SKM-1 treated with dmso at 0.1 percent for 144 hours (cell line): ENCODE measurements around the gene KCNG2.

ENCODE experiments used
- DNase-seq: peaks from one replicate; lab custom pipeline; 2025; ENCODE audit not compliant: unreplicated experiment; lab: John Stamatoyannopoulos, UW

KCNG2 gene

GRCh38 chr18:79919089-79919488 is 121.4 kb downstream of the KCNG2 start:
- no peak for DNase-seq

GRCh38 chr18:79921984-79922965 is 124.5 kb downstream of the KCNG2 start:
- DNase-seq, result no peak

- DNase-seq, result no peak
Measured at GRCh38 chr18:79922971-79923411, 125.3 kb downstream of the KCNG2 start.

GRCh38 chr18:79923896-79924585 is 126.3 kb downstream of the KCNG2 start:
- no peak for DNase-seq

GRCh38 chr18:79924814-79925731 is 127.3 kb downstream of the KCNG2 start:
- no peak for DNase-seq

GRCh38 chr18:79926306-79926705 is 128.6 kb downstream of the KCNG2 start:
- DNase-seq, result no peak

GRCh38 chr18:79926715-79927606 is 129.2 kb downstream of the KCNG2 start:
- no peak for DNase-seq

- no peak for DNase-seq
Measured at GRCh38 chr18:79927607-79928562, 130.1 kb downstream of the KCNG2 start.

GRCh38 chr18:79928563-79928960 is 130.8 kb downstream of the KCNG2 start:
- no peak for DNase-seq

GRCh38 chr18:79930020-79930642 is 132.4 kb downstream of the KCNG2 start:
- DNase-seq, result no peak

- no peak for DNase-seq
Measured at GRCh38 chr18:79931475-79931874, 133.7 kb downstream of the KCNG2 start.

GRCh38 chr18:79932907-79933306 is 135.2 kb downstream of the KCNG2 start:
- DNase-seq, result no peak

- no peak for DNase-seq
Measured at GRCh38 chr18:79933765-79934164, 136.0 kb downstream of the KCNG2 start.

- DNase-seq, result no peak
Measured at GRCh38 chr18:79934311-79935097, 136.8 kb downstream of the KCNG2 start.

- DNase-seq, result no peak
Measured at GRCh38 chr18:79935098-79935480, 137.4 kb downstream of the KCNG2 start.

GRCh38 chr18:79935499-79935898 is 137.8 kb downstream of the KCNG2 start:
- no peak for DNase-seq

- no peak for DNase-seq
Measured at GRCh38 chr18:79935925-79936324, 138.2 kb downstream of the KCNG2 start.

GRCh38 chr18:79936641-79937040 is 138.9 kb downstream of the KCNG2 start:
- DNase-seq, result no peak
